Measurements from ENCODE around the gene STX1A. TPM values are rescaled to one million over a fixed set of nuclear protein-coding genes. Genes with fewer than 3 reads are reported as not detected.

The STX1A gene
- total RNA-seq, 1 donor from 2014 or later: 13.2 TPM

DNA sequence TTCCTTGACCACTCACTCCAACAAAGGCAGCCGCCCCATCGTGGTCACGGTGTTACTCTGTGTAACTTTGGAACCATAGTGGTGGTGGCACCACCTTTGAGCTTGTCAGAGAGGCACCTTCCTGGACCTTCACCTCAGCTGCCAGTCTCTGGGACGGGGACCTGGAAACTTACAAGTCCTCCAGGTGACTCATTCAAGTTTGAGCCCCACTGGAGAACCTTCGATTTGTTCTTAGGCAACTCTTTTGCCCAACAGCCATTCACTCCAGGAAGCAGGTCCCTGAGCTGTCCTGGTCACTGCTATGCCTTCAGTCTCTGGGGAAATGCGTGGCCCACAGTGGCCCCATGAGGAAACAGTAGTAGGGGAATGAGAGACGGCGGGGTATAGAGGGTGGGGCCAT, 17.2 kb downstream of the STX1A start:
- Mint-ChIP-seq H3K9me3 (ENCODE audit: unreplicated experiment) (no peaks in the 10 kb centered on the region), H3K4me3 (ENCODE audit: unreplicated experiment) (no peak overlapping the region), H3K27ac (ENCODE audit: unreplicated experiment) (peak overlapping the region; percentile 67), H3K36me3 (ENCODE audit: low read depth, unreplicated experiment) (peaks cover 13% of the 10 kb centered on the region), H3K27me3 (ENCODE audit: unreplicated experiment) (peaks cover 12% of the 10 kb centered on the region), H3K4me1 (ENCODE audit: unreplicated experiment) (no peaks in the 10 kb centered on the region)
- DNase-seq (ENCODE audit: low spot score): no peak
- TF ChIP-seq, protein P1, sequence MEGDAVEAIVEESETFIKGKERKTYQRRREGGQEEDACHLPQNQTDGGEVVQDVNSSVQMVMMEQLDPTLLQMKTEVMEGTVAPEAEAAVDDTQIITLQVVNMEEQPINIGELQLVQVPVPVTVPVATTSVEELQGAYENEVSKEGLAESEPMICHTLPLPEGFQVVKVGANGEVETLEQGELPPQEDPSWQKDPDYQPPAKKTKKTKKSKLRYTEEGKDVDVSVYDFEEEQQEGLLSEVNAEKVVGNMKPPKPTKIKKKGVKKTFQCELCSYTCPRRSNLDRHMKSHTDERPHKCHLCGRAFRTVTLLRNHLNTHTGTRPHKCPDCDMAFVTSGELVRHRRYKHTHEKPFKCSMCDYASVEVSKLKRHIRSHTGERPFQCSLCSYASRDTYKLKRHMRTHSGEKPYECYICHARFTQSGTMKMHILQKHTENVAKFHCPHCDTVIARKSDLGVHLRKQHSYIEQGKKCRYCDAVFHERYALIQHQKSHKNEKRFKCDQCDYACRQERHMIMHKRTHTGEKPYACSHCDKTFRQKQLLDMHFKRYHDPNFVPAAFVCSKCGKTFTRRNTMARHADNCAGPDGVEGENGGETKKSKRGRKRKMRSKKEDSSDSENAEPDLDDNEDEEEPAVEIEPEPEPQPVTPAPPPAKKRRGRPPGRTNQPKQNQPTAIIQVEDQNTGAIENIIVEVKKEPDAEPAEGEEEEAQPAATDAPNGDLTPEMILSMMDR (IDR thresholded peaks at IDR 0.05; ENCODE audit: unreplicated experiment): no peak

DNA sequence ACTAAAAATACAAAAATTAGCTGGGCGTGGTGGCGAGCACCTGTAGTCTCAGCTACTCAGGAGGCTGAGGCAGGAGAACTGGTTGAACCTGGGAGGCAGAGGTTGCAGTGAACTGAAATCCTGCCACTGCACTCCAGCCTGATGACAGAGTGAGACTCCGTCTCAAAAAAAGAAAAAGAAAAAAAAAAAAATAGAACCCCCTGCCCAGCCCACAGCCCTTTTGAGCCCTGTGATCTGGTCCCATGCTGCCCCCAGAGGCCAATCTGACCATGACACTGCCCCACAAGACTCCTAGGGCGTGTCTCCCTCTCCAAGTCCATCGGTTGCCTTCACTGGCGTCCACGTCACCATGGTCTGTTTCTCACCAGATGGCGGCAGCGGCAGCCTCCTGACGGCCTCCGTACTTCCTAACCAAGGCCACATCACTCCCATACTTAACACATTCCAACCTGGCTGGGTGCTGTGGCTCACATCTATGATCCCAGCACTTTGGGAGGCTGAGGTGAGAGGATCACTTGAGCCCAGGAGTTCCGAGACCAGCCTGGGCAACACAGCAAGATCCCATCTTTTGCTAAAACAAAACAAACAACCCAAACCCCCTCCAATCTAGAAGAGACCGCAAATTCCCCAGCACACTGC, 18.0 kb downstream of the STX1A start:
- Mint-ChIP-seq H3K4me3 (ENCODE audit: unreplicated experiment) (peak overlapping the region; percentile 50), H3K4me1 (ENCODE audit: unreplicated experiment) (no peaks in the 10 kb centered on the region), H3K27me3 (ENCODE audit: unreplicated experiment) (peaks cover 16% of the 10 kb centered on the region), H3K9me3 (ENCODE audit: unreplicated experiment) (no peaks in the 10 kb centered on the region), H3K36me3 (ENCODE audit: low read depth, unreplicated experiment) (peaks cover 20% of the 10 kb centered on the region), H3K27ac (ENCODE audit: unreplicated experiment) (no peak overlapping the region)
- peak; percentile 73 for DNase-seq (ENCODE audit: low spot score)
- TF ChIP-seq, protein P1 (IDR thresholded peaks at IDR 0.05; ENCODE audit: unreplicated experiment): peak; percentile 63

DNA sequence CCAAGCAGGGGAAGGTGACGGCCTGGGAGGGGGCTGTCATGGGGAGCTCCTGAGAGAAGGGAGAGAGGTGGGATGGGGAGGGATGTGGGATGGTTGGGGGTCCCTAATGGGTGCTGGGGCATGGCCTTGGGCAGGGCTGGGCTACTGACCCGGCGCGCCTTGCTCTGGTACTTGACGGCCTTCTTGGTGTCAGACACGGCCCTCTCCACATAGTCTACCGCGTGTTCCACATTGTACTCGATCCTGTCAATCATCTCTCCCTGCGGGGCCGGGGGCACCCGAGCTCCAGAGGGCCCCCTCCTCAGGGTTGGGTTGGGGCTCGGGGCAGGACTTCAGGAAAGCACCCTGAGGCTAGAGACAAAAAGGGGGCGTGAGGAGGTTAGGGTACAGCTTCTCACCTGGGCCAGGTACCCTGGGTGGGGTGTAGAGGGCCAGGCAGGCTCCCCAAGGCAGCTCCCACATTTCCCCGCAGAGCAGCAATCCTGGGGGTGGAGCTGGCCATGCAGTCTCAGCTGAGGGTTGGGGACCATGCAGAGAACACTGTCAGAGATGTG, 18.8 kb downstream of the STX1A start:
- Mint-ChIP-seq H3K4me1 (ENCODE audit: unreplicated experiment) (no peaks in the 10 kb centered on the region), H3K36me3 (ENCODE audit: low read depth, unreplicated experiment) (peaks cover 23% of the 10 kb centered on the region), H3K9me3 (ENCODE audit: unreplicated experiment) (no peaks in the 10 kb centered on the region), H3K27ac (ENCODE audit: unreplicated experiment) (no peak overlapping the region), H3K27me3 (ENCODE audit: unreplicated experiment) (peaks cover 18% of the 10 kb centered on the region), H3K4me3 (ENCODE audit: unreplicated experiment) (no peak overlapping the region)
- TF ChIP-seq, protein P1 (IDR thresholded peaks at IDR 0.05; ENCODE audit: unreplicated experiment): no peak
- no peak for DNase-seq (ENCODE audit: low spot score)

DNA sequence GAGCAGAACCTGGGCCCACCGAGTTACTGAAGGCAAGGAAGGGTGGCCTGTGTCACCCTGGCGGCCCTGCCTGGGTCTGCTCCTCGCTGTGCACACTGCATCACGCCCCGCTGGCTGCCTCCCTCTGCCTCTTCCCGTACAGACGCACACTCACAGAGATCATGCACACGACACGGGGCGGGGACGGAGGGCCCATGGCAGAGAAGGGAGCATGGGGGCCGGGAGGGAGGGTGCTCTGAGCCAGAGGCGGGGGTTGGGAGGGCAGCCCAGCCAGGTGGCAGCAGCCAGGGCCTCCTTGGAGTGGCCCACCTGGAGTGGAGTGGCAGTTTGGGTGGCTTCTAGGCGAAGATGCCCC, 19.4 kb downstream of the STX1A start:
- H3K4me1 Mint-ChIP-seq (ENCODE audit: unreplicated experiment): no peaks in the 10 kb centered on the region
- TF ChIP-seq, protein P1 (IDR thresholded peaks at IDR 0.05; ENCODE audit: unreplicated experiment): no peak
- H3K4me3 Mint-ChIP-seq (ENCODE audit: unreplicated experiment): no peak overlapping the region
- no peaks in the 10 kb centered on the region for H3K9me3 Mint-ChIP-seq (ENCODE audit: unreplicated experiment)
- peaks cover 19% of the 10 kb centered on the region for H3K27me3 Mint-ChIP-seq (ENCODE audit: unreplicated experiment)
- DNase-seq (ENCODE audit: low spot score): no peak
- peaks cover 26% of the 10 kb centered on the region for H3K36me3 Mint-ChIP-seq (ENCODE audit: low read depth, unreplicated experiment)
- no peak overlapping the region for H3K27ac Mint-ChIP-seq (ENCODE audit: unreplicated experiment)

DNA sequence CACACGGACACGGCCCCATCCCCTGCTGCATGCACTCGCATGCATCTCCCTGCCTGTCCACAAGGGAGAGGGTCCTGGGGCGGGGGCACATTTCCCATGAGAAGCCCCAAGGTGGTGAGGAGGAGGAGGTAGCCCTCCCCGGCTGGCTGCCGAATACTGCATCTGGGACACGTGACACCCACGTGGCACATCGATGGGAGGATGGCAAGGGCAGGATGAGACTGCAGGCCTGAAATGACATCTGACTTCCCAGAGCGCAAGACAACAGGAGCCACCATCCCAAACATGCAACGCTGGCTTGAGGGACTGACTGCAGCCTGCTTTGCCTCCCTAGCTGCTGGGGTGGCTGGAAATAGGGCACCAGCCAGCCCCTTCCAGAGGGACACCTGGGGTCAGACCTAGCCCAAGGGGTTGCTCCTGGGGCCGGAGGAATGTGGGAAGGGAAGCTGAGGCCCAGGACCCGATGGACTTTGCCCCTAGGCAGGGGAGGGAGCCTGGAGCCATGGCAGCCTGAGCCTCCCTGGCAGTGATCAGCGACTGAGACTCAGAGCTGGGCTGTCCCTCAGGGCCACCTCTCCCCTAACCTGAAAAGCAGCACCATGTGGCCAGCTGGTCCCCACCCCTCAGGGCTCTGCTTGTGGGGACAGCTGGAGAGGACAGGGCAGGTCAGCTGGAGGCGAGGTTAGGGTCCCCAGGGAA, 19.9 kb downstream of the STX1A start:
- TF ChIP-seq, protein P1 (IDR thresholded peaks at IDR 0.05; ENCODE audit: unreplicated experiment): no peak
- DNase-seq (ENCODE audit: low spot score): no peak
- H3K27ac Mint-ChIP-seq (ENCODE audit: unreplicated experiment): no peak overlapping the region
- H3K4me3 Mint-ChIP-seq (ENCODE audit: unreplicated experiment): no peak overlapping the region
- peaks cover 30% of the 10 kb centered on the region for H3K36me3 Mint-ChIP-seq (ENCODE audit: low read depth, unreplicated experiment)
- no peaks in the 10 kb centered on the region for H3K9me3 Mint-ChIP-seq (ENCODE audit: unreplicated experiment)
- no peaks in the 10 kb centered on the region for H3K4me1 Mint-ChIP-seq (ENCODE audit: unreplicated experiment)
- peaks cover 19% of the 10 kb centered on the region for H3K27me3 Mint-ChIP-seq (ENCODE audit: unreplicated experiment)

All from endothelial cell (in vitro differentiated cells).